ENCODE results near the gene C2orf92.

Gene C2orf92

GRCh38 chr2:97713296-97714083 is 44.0 kb downstream of the C2orf92 start, which contains the start of gene ZAP70:
Gene ZAP70 (plus strand): TSS chr2:97713576. CDS start chr2:97724037, 10,461 bp downstream.
- H3K27ac ChIP-seq (ENCODE audit: low read length): peak within 1 kb of the TSS; percentile 98
- H3K79me2 ChIP-seq (ENCODE audit: insufficient read depth, low read length): peaks cover 62% of the 10 kb centered on the region
- peaks cover 77% of the 10 kb centered on the region for H3K4me1 ChIP-seq (ENCODE audit: insufficient read depth, low read length)
- TF ChIP-seq EZH2 (IDR thresholded peaks at IDR 0.05; ENCODE audit: borderline replicate concordance, low read depth, low read length, severe bottlenecking) (no peak), CTCF (IDR thresholded peaks at IDR 0.05; ENCODE audit: borderline replicate concordance, extremely low read depth, low read length, poor library complexity, severe bottlenecking) (no peak)
- DNase-seq (peak; percentile 89), ATAC-seq (ENCODE audit: insufficient read depth, low read depth) (peak; percentile 82)
- H3K4me2 ChIP-seq (ENCODE audit: insufficient read depth, low read length): peak within 1 kb of the TSS; percentile 84
- peak within 1 kb of the TSS; percentile 72 for H2AFZ ChIP-seq (ENCODE audit: low read depth, low read length)
- H3K9ac ChIP-seq (ENCODE audit: low read depth, low read length): peak within 1 kb of the TSS; percentile 98
- H3K36me3 ChIP-seq (ENCODE audit: insufficient read depth, low read length): peaks cover 41% of the 10 kb centered on the region
- H4K20me1 ChIP-seq (ENCODE audit: insufficient read depth, low read length): no peaks in the 10 kb centered on the region; the same call in 1 of the 2 replicates
- peak within 1 kb of the TSS; percentile 62 to 87 for H3K4me3 ChIP-seq (ENCODE audit: low read depth in 1 of 2, low read length in 2 of 2)
- H3K27me3 ChIP-seq (ENCODE audit: insufficient read depth, low read length, poor library complexity): no peaks in the 10 kb centered on the region
- H3K9me3 ChIP-seq (ENCODE audit: insufficient read depth, low read length, severe bottlenecking): no peaks in the 10 kb centered on the region

- DNase-seq (peak; percentile 37), ATAC-seq (ENCODE audit: insufficient read depth, low read depth) (no peak)
- peak overlapping the region; percentile 62 to 87 for H3K4me3 ChIP-seq (ENCODE audit: low read depth in 1 of 2, low read length in 2 of 2)
- H3K36me3 ChIP-seq (ENCODE audit: insufficient read depth, low read length): peaks cover 43% of the 10 kb centered on the region
- H3K9ac ChIP-seq (ENCODE audit: low read depth, low read length): peak overlapping the region; percentile 98
- peaks cover 85% of the 10 kb centered on the region for H3K4me1 ChIP-seq (ENCODE audit: insufficient read depth, low read length)
- peak overlapping the region; percentile 98 for H3K27ac ChIP-seq (ENCODE audit: low read length)
- peak overlapping the region; percentile 84 for H3K4me2 ChIP-seq (ENCODE audit: insufficient read depth, low read length)
- no peaks in the 10 kb centered on the region for H3K27me3 ChIP-seq (ENCODE audit: insufficient read depth, low read length, poor library complexity)
- no peaks in the 10 kb centered on the region for H3K9me3 ChIP-seq (ENCODE audit: insufficient read depth, low read length, severe bottlenecking)
- peak overlapping the region; percentile 72 for H2AFZ ChIP-seq (ENCODE audit: low read depth, low read length)
- TF ChIP-seq EZH2 (IDR thresholded peaks at IDR 0.05; ENCODE audit: borderline replicate concordance, low read depth, low read length, severe bottlenecking) (no peak), CTCF (IDR thresholded peaks at IDR 0.05; ENCODE audit: borderline replicate concordance, extremely low read depth, low read length, poor library complexity, severe bottlenecking) (no peak)
- peaks cover 69% of the 10 kb centered on the region for H3K79me2 ChIP-seq (ENCODE audit: insufficient read depth, low read length)
- peaks cover 5% of the 10 kb centered on the region for H4K20me1 ChIP-seq (ENCODE audit: insufficient read depth, low read length)
Measured at GRCh38 chr2:97714084-97714949, 44.8 kb downstream of the C2orf92 start.

GRCh38 chr2:97714950-97715652 is 45.6 kb downstream of the C2orf92 start:
- Histone ChIP-seq H2AFZ (ENCODE audit: low read depth, low read length) (no peak overlapping the region), H3K4me3 (ENCODE audit: low read depth in 1 of 2, low read length in 2 of 2) (peak overlapping the region; percentile 62 to 87; a peak in 3 of 4 replicates), H4K20me1 (ENCODE audit: insufficient read depth, low read length) (peaks cover 12% of the 10 kb centered on the region), H3K4me1 (ENCODE audit: insufficient read depth, low read length) (peaks cover 90% of the 10 kb centered on the region), H3K36me3 (ENCODE audit: insufficient read depth, low read length) (peaks cover 51% of the 10 kb centered on the region), H3K27ac (ENCODE audit: low read length) (peak overlapping the region; percentile 98), H3K27me3 (ENCODE audit: insufficient read depth, low read length, poor library complexity) (no peaks in the 10 kb centered on the region), H3K9me3 (ENCODE audit: insufficient read depth, low read length, severe bottlenecking) (no peaks in the 10 kb centered on the region), H3K4me2 (ENCODE audit: insufficient read depth, low read length) (peak overlapping the region; percentile 84), H3K79me2 (ENCODE audit: insufficient read depth, low read length) (peaks cover 77% of the 10 kb centered on the region), H3K9ac (ENCODE audit: low read depth, low read length) (peak overlapping the region; percentile 98)
- DNase-seq: no peak
- TF ChIP-seq CTCF (IDR thresholded peaks at IDR 0.05; ENCODE audit: borderline replicate concordance, extremely low read depth, low read length, poor library complexity, severe bottlenecking) (no peak), EZH2 (IDR thresholded peaks at IDR 0.05; ENCODE audit: borderline replicate concordance, low read depth, low read length, severe bottlenecking) (no peak)
- ATAC-seq (ENCODE audit: insufficient read depth, low read depth): no peak

Data from DND-41 (cell line).